Iris pigment epithelial cell (primary cell): ENCODE measurements around the gene GLIS1.

Experiments
- DNase-seq: peaks from one replicate; pipeline ENCODE4 v3.0.0-alpha.2; 2011; ENCODE audit warnings: low read depth

GLIS1 gene

DNA sequence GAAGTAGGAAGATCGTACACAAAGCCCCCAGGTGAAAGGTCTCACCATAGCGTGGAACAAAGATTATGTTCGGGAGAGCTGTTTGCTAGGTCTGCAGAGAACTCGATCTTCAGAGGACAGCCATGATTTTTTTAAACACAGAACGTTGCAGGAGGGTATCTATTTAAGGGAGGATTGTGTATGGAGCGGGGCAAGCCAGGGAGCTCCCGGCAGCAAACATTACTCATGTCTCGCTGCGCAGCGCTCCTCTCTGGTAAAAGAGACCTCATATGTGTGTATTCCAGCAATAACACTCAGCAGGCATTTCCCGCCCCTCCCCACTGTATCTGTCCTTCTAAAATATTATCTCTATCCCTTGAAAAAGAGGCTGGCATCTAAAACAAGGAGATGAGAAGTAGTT is 2.7 kb downstream of the GLIS1 start:
- DNase-seq: peak; percentile 87

DNA sequence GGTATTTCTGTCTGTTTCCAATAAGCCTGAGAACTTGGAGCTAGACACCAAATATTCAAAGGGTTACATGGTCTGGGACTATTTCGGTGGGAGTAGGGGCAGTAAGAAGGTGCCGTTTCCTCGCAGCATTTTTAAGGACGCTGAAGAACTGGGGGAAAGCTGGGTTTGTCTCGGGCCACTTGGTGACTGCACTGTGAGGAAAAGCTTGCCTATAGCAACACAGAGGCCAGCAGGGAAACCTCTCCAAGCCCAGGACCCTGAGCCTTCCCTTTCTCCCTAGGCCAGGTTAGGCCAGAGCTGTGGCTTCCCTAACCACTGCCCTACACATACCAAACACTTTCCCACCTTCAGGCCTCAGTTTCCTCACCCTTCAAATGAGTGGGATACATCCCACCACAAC is 3.3 kb downstream of the GLIS1 start:
- no peak for DNase-seq

DNA sequence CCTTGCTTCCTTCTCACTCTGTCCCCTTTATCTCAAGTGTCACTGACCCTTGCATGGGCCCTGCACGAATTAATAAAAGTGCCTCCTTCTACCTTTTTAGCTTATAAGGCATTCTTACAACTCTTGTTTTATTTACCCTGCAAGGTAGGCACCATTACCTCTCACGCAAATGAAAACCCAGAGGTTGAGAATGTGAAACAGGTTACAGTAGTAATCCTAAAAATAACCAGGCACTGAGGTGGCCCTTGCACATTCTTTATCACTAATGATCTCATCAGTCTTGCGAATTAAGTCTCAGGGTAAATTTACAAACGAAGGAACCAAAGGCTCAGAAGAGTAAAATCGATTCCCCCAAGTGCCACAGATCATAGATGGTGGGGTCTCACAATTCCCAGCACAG is 3.7 kb downstream of the GLIS1 start:
- peak; percentile 17 for DNase-seq

DNA sequence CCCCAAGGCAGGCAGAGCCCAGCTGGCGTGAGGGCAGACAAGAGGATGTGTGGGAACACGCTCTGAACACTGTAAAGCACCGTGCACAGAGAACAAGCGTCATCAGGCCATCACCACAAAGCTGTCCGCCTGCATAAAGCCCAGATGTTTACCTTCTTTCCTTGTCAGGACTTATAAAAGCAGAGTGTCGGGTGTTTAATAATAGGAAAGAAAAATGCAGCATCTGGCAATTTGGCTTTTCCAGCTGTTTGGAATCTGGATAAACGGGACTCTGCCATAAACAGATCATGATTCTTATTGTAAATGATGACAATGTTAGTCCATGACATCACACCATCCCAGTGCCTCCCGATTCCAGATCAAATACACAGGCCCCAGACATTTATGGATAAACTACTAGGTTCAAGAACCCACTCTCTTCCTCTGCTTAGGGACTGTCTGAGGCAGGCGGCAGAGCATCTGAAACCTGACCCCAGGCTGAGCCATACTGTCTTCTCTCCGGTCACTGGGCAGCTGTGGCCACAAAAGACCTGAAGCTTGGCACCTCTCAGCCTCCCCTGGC is 4.2 kb downstream of the GLIS1 start:
- DNase-seq: peak; percentile 64

DNA sequence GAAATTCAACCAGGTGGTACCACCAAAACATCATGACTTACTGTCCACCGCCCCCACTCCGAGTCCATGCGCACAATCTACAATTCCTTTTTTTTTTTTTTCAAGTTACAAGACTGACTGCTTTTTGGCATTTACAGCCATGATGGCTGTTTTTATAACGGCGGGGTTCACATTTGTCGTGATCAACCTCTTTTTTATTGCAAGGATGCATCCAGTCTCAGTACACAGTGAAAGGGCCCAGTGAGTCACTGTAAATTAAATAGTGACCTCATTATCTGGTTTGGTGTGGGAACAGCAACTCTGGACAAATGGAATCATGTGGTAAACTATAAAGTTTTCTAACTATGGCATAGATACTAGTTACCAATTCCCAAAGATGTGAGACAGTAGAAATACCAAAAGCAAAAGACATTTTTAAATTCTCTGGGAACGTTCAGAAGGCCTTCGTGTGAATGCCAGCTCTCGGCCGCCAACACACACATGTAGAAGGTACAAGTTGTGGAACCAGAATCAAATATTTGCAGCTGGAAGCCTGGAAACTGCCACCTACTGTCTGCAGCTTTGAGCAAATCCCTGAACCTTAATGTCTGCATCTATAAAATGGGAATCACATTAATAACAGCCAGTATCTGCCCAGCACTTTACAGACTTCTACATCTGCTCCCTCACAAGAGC is 4.9 kb downstream of the GLIS1 start:
- DNase-seq: peak; percentile 76

DNA sequence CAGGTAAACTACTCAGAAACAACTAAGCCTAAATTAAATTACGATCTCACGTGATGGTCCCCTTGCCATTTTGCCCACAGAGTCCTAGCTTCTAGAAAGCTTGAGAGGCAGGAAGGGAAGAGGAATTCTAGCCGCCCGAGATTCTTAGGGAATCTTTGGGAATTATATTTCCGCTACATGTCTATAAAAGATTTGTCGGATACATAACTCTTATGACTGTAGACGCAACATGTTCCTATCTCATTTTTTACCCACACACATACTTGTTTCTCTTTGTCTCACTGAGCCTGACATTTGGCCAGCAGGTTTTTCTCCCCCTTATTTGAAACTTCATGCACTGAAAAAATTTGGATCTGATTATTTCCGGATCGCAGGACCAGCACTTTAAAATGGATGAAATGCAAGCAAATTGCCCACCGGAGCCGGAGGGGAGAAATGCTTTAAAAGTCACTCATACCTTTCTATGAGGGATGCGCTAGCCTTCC is 5.5 kb downstream of the GLIS1 start:
- peak; percentile 22 for DNase-seq

DNA sequence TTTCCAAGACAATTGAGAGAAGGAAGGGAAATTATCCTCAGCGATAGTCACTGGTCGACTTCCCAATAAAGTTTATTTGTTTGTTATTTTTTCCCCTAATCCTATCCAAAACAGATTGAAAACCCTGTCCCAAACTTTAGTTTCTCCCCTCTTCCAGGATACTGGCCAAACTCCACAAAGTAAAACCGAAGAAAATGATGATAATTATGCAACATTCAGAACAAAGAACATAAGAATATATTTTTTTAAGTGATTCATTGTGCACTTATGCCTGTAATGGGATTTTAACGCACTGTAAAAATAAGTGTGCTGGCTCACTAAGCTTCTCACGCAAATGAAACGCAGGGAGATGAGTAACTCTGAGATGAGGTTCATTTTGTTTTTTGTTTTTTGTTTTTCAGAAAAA is 6.0 kb downstream of the GLIS1 start:
- peak; percentile 95 for DNase-seq

DNA sequence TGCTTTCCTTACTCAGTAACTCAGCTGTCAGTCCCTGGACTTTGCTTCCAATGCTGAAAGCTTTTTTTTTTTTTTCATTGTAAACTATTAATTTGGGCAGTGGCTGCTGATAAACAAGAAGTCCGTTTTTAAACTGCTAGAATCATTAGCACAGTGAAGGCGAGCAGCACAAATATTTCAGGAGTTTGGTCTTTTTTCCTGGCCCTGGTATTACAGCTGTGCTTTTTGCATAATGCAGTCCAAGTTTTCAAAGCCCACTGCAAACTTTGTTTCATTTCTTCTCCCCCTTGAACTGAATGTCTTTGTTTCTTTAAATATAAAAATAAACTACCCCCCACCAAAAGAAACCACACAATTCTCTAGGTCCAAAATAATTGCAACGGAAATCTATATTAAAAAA is 6.6 kb downstream of the GLIS1 start:
- peak; percentile 41 for DNase-seq

DNA sequence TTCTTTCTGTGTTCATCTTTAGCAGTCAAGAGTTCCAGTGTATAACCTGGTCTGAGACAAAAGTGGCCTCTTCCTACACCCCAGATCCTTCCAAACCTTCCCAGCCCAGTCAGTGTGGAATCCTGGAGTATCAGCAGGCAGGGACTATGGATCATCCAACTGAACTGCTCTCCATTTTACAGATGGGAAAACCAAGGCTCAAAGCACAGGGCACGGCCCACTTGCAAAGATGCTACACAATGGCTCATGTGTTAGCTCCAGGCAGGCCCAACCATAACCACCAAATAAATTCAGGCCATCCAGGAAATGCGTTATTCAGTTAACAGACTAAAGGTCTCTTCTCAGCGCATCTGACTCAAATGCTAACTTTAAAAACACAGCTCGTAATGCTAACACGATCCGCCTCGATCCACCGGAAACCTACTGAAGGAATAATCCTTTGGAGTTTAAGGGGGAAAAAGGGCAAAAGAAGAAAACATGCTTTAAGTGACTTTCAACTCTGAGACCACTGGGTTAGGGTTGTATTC is 7.1 kb downstream of the GLIS1 start:
- peak; percentile 88 for DNase-seq

DNA sequence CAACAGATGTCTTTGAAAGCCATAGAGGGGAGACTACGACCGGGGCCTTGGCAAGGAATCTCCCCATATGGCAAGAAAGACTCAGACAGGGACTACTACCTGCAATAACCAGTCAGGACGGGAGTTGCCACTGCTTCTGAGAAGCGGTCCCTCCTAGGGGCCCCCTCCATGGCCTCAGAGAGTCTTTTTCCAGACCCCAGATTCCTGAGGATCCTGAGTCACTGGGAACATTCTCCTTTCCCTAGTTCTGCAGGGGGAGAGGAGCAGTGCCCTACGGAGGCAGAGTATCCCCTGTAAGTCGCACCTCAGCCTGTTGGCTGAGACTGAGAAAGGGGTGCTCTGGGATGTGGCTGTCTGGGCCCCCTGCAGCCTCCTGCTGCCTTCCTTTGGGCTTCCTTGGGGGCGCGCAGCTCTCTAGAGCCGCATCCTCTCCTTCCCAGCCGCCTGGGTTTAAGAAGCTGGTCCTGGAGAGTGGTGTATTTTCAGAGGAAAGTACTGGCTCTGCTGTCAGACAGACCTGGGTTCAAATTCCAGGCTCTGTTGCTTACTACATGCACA is 7.8 kb downstream of the GLIS1 start:
- no peak for DNase-seq

DNA sequence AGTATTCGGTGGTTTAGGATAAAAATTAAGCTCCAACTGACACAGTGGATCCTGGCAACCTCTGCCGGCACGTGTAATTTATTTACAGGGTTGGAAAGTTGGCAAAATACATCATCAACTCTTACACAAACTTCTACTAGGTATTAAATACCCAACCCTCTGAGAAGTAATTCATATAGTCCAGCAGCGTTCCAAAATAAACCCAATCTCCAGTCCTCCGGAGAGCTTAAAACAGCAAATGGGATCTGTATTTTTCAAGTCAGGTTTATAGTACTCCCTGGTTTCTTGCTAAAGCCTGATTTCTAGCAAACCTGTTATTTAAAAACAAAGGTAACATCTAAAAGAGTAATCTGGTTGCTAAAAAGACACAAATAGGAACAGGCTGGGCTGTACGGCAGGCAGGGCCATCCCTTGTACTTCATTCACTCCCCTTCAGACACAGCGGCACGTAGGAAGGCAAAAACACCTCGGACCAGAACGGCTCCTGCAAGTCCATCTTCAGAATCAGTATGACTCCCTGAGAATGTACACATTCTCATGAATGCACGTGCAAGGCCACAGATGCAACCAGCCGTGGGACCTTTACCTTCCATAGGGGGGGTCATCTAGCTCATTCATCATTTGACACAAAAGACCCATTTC is 8.6 kb downstream of the GLIS1 start:
- DNase-seq: peak; percentile 28

DNA sequence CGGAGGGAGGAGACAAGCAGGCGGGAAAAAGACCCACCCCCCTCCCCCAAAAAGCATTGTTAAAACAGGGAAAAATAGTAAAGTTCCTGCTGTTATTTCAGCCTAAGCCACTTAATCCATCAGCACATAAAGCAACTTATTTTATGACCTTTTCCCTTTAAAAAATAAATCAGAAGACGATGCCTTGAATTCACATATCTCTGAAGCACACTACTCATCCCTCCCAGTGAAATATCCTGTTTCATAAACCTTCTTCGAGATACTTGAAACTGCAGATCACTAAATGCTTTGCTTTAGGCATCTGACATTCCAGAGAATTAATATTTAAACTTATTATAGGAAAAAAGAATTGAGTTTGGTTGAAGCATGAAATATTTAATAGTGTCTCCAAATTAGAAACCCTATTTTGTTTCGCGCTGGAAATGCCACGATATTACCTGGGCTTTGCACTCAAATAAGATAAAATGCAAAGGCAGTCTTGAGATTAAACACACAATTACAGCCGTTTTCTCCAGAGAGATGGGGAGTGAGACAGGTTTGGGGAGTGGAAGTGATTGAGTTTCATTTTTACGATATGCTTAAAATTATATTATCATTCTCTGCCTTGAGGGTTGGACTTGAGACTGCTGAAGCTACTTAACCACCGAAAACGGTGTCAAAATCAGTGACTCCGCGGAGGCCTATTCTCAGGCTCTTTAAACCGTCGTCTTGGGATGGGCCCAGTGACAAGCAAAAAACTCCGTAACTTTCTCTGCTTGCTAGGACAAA is 9.3 kb downstream of the GLIS1 start:
- DNase-seq: peak; percentile 58

DNA sequence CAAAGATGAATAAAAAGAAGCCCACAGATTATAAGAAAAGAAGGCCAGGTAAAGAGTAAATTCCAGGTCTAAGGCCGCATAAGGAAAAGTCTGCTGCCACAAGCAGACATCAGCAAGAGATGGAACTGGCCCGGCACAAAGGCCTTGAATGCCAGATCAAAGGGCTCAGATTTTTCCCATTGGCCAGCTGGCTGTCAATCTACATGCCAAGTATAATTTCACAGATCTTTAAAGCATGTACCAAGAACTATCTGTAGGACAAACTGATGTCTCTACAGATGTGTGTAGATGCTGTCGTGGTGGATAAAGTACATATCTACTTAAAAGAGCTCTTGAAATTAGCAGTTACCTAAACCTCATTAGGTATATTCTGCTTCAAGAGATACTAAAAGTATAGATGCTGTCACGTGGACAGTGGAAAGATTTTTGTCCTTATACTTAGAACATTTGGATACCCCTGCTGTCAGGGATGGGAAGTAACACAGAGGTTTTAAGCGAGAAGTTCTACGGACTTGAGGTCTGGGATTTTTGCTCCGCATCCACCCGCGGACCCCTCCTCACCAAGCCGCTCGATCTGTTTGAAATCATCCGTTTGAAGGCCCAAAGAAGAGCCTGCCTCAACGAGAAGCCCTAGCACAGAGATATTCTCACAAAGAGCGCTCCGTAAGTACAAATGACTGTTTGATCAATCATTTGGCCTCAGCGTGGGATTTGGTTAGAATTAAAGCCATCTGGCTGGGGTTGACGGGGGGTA is 10.1 kb downstream of the GLIS1 start:
- peak; percentile 28 for DNase-seq

DNA sequence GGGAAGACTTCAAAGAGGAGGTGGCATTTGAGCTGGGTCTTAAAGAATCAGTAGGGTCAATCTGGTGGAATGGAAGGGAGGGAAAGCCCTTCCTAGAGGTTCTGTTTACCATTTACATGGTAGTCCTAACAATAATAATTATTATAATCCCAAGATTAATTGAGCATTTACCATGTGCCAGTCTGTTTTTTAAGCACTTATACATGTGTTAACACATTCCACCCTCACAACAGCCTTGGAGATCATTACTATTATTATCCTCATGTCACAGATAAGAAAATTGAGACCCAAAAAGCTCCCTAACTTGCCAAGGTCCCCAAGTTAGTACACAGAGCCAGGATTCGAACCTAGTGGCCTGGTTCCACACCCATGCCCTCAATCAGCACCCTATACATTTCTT is 10.8 kb downstream of the GLIS1 start:
- DNase-seq: no peak

DNA sequence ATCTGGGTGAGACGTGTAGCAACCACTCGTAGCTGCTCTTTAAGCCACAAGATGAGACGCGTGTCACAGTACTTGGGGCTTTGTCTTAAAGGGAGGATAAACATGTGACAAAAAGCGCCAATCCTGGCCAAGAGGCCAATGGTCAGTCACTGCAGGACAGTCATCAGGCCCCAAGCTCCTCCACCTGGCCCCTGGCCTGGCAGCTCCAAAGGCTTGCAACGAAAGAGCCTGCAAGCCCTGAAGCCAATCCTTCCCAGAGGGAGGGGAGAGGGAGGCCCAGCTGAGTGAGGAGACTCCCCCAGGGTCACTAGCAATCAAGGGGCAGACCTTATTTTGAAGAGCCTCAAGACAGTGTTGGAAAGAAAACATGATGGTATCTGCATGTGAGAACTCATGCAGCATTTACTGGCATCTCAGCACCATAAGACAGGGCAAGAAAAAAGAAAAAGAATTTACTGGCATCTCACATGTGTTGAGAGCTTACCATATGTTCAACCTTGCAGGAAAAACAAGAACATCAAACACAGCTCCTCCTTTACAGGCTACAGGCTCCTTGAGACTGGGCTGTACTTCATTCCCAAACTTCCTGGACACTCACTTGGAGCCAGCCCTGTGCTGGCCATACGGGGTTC is 11.4 kb downstream of the GLIS1 start:
- DNase-seq: no peak

DNA sequence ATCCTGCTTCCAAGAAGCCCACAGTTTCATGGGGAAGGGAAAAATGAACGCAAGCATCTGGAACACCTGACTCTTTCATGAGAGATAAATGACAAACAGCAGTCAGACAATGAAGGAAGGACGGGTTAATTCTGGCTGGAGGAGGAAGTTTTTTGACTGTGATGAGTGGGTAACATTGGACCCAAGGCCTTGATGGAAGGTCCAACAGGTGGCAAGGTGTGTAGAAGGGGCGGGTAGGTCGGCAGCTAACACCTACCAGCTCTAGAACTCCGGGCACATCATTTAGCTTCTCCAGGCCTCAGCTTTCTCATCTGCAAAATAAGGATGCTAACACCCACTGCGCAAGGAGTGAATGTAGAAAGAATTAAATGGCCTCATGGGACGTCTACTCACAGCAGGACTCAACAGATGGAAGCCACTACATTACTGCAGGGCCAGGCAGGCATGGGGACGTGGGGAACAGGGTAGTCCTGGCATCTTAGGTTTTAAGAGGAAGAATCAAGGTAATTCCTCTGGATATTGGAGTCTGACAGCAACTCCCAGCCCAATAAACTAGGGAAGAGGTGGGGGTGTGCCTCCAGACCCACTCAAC is 12.9 kb downstream of the GLIS1 start:
- DNase-seq: no peak

DNA sequence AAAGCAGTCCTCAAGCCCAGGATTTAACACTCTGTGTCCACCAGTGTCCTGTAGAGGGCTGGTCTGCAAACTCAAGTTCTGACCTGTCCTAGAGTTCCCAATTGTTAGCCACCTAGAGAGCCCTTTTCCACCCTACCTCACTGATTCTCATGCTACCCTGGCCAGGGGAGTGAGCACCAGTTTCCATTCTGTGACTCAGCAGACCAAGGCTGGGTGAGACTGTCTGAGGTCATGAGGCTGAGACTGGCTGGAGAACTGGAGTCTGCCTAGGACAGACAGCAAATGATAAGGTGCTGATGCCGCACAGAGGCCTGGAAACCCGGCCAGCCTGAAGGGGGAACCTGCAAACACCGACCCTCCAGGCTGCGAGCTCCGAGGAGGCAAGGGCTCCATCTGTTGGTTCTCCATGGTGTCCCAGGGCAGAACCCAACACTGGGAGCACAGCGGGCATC is 13.7 kb downstream of the GLIS1 start:
- DNase-seq: peak; percentile 64

DNA sequence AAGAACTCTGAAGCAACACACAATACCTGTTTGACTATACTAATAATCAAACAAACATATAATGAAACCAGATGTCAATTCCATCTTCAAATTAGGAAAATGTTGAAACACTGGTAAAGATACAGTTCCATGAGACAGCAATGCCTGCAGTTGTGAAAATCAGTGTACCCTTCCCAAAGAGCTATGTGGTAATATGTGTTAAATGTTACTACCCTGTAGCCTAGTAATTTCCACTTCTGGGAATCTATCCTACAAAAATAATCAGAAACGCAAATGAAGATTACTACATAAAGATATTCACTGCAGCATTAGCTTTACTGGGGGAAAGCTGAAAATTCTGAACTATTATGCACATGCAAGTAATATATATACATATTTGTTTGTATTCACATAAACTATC is 16.9 kb downstream of the GLIS1 start:
- no peak for DNase-seq

DNA sequence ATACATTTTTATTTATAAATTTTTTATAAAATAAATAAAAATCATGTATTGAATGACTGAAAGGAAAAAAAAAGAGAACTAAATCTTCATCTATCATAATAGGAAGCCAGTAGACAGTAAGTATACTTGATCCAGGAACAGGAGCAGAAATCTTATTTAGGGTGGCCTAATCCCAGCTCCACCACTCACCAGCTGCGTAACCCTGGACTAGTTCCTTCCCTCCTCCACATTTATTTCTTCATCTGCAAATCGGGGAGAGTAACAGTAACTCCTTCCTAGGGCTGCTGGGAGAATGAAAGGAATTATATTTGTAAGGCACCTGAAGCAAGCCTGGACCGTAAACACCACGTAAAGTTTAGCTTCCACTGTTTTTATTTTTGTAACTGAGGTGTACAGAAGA is 17.9 kb downstream of the GLIS1 start:
- DNase-seq: no peak

DNA sequence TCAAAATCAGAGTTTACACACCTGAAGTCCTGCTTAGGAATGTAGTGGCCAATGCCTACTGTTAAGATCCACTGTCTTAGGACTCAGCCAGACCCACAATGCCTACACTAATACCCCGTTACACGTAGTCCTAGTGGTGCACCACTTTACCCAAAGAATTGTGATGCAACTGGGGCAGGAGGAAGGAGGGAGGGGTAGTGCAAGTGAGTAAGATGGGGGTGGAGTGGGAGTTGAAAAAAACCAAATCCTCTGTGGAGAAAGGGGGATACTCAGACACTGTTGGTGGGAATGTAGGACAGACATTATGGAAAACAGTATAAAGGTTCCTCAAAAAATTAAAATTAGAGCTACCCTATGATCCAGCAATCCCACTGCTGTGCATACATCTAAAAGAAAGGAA is 19.5 kb downstream of the GLIS1 start:
- no peak for DNase-seq

DNA sequence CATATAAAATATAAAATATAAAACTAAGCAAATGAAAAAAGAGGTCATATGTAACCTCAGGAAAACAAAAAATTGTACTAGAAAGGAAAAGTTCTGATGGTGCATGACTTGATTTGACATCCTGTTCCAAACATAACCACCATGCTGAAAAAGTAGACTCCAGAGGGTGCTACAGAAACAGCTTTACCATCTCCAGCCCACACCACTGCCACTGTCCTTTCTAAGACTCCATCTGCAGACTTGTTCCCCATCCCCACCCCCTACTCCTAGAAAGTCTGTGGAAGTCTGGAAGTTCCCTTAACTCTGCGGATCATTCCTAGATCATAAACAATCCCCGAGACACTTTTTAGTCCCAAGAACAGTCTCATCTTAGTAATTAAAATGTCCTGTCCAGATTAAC is 20.5 kb downstream of the GLIS1 start:
- no peak for DNase-seq
